GM12878 (cell line): ENCODE measurements around the gene SYNGR4. TPM values are rescaled to one million over a fixed set of nuclear protein-coding genes. Genes with fewer than 3 reads are reported as not detected.

Experiments
- BHLHE40 ChIP-seq, 2 experiments: fragments of 450-650 bp in 1 of 2; IDR thresholded peaks; 2 replicates each; pipeline ENCODE4 v1.6.1; 2011 to 2017; ENCODE audit warnings: low read depth in 2 of 2, borderline replicate concordance in 1 of 2, improper control_type of control experiment in 1 of 2, low read length in 1 of 2, mild to moderate bottlenecking in 1 of 2
- BMI1 ChIP-seq: fragments of 450-650 bp; IDR thresholded peaks from 2 replicates; pipeline ENCODE4 v1.6.1; 2016; ENCODE audit warnings: mild to moderate bottlenecking, moderate library complexity, borderline replicate concordance
- CREB1 ChIP-seq: IDR thresholded peaks from 2 replicates; pipeline ENCODE4 v1.6.1; 2012; ENCODE audit warnings: low read depth, mild to moderate bottlenecking, inconsistent platforms
- CREM ChIP-seq: IDR thresholded peaks from 2 replicates; pipeline ENCODE4 v1.6.1; 2014; ENCODE audit warnings: antibody characterized with exemption, low read depth
- EED ChIP-seq: sonication (generic); IDR thresholded peaks from 2 replicates; pipeline ENCODE4 v1.6.1; 2016; ENCODE audit warnings: antibody characterized with exemption, low read depth
- ETV6 ChIP-seq, 2 experiments: fragments of 450-650 bp in 1 of 2; IDR thresholded peaks in 1 of 2; conservative IDR thresholded peaks in 1 of 2; 2 replicates each; pipeline ENCODE4 v1.6.1; 2014; ENCODE audit warnings: antibody characterized with exemption in 1 of 2, borderline replicate concordance in 1 of 2, low read depth in 1 of 2, mild to moderate bottlenecking in 1 of 2, moderate library complexity in 1 of 2
- GATAD2B ChIP-seq: fragments of 450-650 bp; conservative IDR thresholded peaks from 2 replicates; pipeline ENCODE4 v1.6.1; 2017; ENCODE audit warnings: low read depth, mild to moderate bottlenecking, moderate library complexity
- KLF5 ChIP-seq: fragments of 450-650 bp; IDR thresholded peaks from 2 replicates; pipeline ENCODE4 v1.6.1; 2014; ENCODE audit warnings: mild to moderate bottlenecking; ENCODE audit not compliant: partially characterized antibody
- MEF2B ChIP-seq: fragments of 450-650 bp; IDR thresholded peaks from 2 replicates; pipeline ENCODE4 v1.6.1; 2018; ENCODE audit warnings: mild to moderate bottlenecking, moderate library complexity; ENCODE audit not compliant: partially characterized antibody, poor library complexity, severe bottlenecking
- MTA2 ChIP-seq: fragments of 450-650 bp; IDR thresholded peaks from 2 replicates; pipeline ENCODE4 v1.6.1; 2016; ENCODE audit warnings: low read depth, mild to moderate bottlenecking, moderate library complexity
- NFYA ChIP-seq: IDR thresholded peaks from 2 replicates; pipeline ENCODE4 v1.6.1; 2011; ENCODE audit warnings: low read depth, mild to moderate bottlenecking, low read length, improper control_type of control experiment, borderline replicate concordance
- NFYB ChIP-seq: IDR thresholded peaks from 2 replicates; pipeline ENCODE4 v1.6.1; 2011; ENCODE audit warnings: low read depth, mild to moderate bottlenecking, low read length, improper control_type of control experiment, moderate library complexity; ENCODE audit not compliant: insufficient read depth
- POLR2AphosphoS2 ChIP-seq: IDR thresholded peaks from 2 replicates; pipeline ENCODE4 v1.6.1; 2011; ENCODE audit warnings: low read depth, mild to moderate bottlenecking, low read length, improper control_type of control experiment, moderate library complexity
- RAD21 ChIP-seq: IDR thresholded peaks from 2 replicates; pipeline ENCODE4 v1.6.1; 2011; ENCODE audit warnings: mild to moderate bottlenecking, low read depth, low read length, moderate library complexity; ENCODE audit not compliant: insufficient read depth
- RUNX3 ChIP-seq: IDR thresholded peaks from 2 replicates; pipeline ENCODE4 v1.6.1; 2012; ENCODE audit warnings: low read length, inconsistent platforms
- SIN3A ChIP-seq: IDR thresholded peaks from 2 replicates; pipeline ENCODE4 v1.6.1; 2012; ENCODE audit warnings: low read depth, low read length, improper control_type of control experiment
- SMARCA5 ChIP-seq: fragments of 450-650 bp; IDR thresholded peaks from 2 replicates; pipeline ENCODE4 v1.6.1; 2017; ENCODE audit warnings: mild to moderate bottlenecking
- TBL1XR1 ChIP-seq: IDR thresholded peaks from 2 replicates; pipeline ENCODE4 v1.6.1; 2012; ENCODE audit warnings: low read depth, low read length, improper control_type of control experiment
- ZBED1 ChIP-seq: IDR thresholded peaks from 2 replicates; pipeline ENCODE4 v1.6.1; 2016; ENCODE audit warnings: borderline replicate concordance
- ZNF274 ChIP-seq: IDR thresholded peaks from one replicate; pipeline ENCODE4 v1.8.0; 2011; ENCODE audit not compliant: insufficient read length, insufficient read depth
- ZNF622 ChIP-seq: fragments of 450-650 bp; IDR thresholded peaks from 2 replicates; pipeline ENCODE4 v1.6.1; 2017; ENCODE audit warnings: mild to moderate bottlenecking, inconsistent platforms
- polyA plus RNA-seq, 11 experiments: library from polyadenylated mRNA; depleted of rRNA in 4 of 11; unstranded in 6 of 11; stranded (reverse) in 5 of 11; fragments of >200 nt; fragmentation: Nextera tagmentation in 4 of 11; fragmentation: Illumina TruSeq in 1 of 11; extraction: Ambion mirVana in 4 of 11; extraction: Trizol in 1 of 11; gene quantifications; 1 replicate in 1 of 11; 2 replicates in 10 of 11; pipeline versions ENCODE4 v1.2.1 to v1.2.3, GENCODE V29; 2011 to 2016; ENCODE audit warnings: inconsistent platforms in 2 of 11, missing spikeins in 2 of 11, low read depth in 1 of 11
- total RNA-seq, 4 experiments: library from RNA; depleted of rRNA in 3 of 4; stranded (reverse); fragments of >200 nt in 3 of 4; fragmentation: Illumina TruSeq in 1 of 4; extraction: Trizol in 1 of 4; gene quantifications; 2 replicates each; pipeline versions ENCODE4 v1.2.1 to v1.2.3, GENCODE V29; 2013 to 2021
- TF ChIP-seq, protein P1 (sequence below): fragments of 450-650 bp; IDR thresholded peaks from 2 replicates; pipeline ENCODE4 v1.6.1; 2017; ENCODE audit warnings: mild to moderate bottlenecking, low read depth, inconsistent platforms; ENCODE audit not compliant: poor library complexity, severe bottlenecking
- TF ChIP-seq, protein P2 (sequence below): fragments of 450-650 bp; IDR thresholded peaks from 2 replicates; pipeline ENCODE4 v1.6.1; 2016; ENCODE audit warnings: mild to moderate bottlenecking
- TF ChIP-seq, protein P3 (sequence below): fragments of 450-650 bp; formaldehyde crosslinking; IDR thresholded peaks from 2 replicates; pipeline ENCODE4 v1.4.0; 2020; ENCODE audit warnings: mild to moderate bottlenecking, moderate library complexity

Gene SYNGR4
- total and polyA plus RNA-seq, 10 of the 15 experiments (the other 5 are each of a cell fraction or from before 2014, with no cell fraction given): 0.08 to 0.72 (median 0.17) TPM; not detected in 6

DNA sequence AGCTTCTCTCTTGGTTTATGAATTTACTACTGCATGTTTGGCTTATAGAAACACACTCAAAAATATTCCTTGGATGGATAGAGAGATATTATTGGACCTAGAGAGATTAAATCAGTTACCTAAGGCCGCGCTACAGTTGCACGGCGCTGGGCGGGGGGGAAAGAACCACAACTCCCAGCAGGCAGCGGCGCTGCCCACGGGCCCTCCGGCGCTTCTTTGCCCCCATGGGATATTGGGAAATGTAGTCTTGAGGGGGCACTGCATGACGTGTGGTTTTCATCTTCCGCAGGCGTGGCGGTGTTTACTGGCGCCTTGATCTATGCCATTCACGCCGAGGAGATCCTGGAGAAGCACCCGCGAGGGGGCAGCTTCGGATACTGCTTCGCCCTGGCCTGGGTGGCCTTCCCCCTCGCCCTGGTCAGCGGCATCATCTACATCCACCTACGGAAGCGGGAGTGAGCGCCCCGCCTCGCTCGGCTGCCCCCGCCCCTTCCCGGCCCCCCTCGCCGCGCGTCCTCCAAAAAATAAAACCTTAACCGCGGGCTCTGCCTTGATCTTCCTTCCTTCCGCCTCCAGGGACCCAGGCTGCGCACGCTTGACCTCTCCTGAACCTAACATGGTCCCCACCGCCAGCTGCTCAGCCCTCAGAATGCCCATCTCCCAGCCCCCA is 34.0 kb upstream of the SYNGR4 start (continued):
- TF ChIP-seq, protein P1, sequence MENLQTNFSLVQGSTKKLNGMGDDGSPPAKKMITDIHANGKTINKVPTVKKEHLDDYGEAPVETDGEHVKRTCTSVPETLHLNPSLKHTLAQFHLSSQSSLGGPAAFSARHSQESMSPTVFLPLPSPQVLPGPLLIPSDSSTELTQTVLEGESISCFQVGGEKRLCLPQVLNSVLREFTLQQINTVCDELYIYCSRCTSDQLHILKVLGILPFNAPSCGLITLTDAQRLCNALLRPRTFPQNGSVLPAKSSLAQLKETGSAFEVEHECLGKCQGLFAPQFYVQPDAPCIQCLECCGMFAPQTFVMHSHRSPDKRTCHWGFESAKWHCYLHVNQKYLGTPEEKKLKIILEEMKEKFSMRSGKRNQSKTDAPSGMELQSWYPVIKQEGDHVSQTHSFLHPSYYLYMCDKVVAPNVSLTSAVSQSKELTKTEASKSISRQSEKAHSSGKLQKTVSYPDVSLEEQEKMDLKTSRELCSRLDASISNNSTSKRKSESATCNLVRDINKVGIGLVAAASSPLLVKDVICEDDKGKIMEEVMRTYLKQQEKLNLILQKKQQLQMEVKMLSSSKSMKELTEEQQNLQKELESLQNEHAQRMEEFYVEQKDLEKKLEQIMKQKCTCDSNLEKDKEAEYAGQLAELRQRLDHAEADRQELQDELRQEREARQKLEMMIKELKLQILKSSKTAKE: no peak
- TF ChIP-seq SMARCA5: no peak
- TF ChIP-seq, protein P2, sequence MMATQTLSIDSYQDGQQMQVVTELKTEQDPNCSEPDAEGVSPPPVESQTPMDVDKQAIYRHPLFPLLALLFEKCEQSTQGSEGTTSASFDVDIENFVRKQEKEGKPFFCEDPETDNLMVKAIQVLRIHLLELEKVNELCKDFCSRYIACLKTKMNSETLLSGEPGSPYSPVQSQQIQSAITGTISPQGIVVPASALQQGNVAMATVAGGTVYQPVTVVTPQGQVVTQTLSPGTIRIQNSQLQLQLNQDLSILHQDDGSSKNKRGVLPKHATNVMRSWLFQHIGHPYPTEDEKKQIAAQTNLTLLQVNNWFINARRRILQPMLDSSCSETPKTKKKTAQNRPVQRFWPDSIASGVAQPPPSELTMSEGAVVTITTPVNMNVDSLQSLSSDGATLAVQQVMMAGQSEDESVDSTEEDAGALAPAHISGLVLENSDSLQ: 0 out of 2 replicates have a peak, but pooled peaks have one; percentile 28
- TF ChIP-seq POLR2AphosphoS2: no peak
- TF ChIP-seq BHLHE40 (IDR thresholded peaks at IDR 0.05; ENCODE audit: borderline replicate concordance in 1 of 2, low read depth in 2 of 2, low read length in 1 of 2): peak; percentile 16 to 53; a peak in 1 of 4 replicates
- 0 out of 2 replicates have a peak, but pooled peaks have one; percentile 39 for TF ChIP-seq GATAD2B
- no peak for TF ChIP-seq RAD21
- TF ChIP-seq ZNF622: no peak
- no peak for TF ChIP-seq NFYA
- TF ChIP-seq NFYB: 0 out of 2 replicates have a peak, but pooled peaks have one; percentile 17
- no peak for TF ChIP-seq ETV6 (conservative IDR thresholded peaks at IDR 0.05 in 1 of 2, IDR thresholded peaks at IDR 0.05 in 1 of 2; ENCODE audit: borderline replicate concordance in 1 of 2, low read depth in 1 of 2)
- no peak for TF ChIP-seq EED
- no peak; the same call in 1 of the 2 replicates for TF ChIP-seq SIN3A
- peak; percentile 93 for TF ChIP-seq CREB1
- TF ChIP-seq, protein P3, sequence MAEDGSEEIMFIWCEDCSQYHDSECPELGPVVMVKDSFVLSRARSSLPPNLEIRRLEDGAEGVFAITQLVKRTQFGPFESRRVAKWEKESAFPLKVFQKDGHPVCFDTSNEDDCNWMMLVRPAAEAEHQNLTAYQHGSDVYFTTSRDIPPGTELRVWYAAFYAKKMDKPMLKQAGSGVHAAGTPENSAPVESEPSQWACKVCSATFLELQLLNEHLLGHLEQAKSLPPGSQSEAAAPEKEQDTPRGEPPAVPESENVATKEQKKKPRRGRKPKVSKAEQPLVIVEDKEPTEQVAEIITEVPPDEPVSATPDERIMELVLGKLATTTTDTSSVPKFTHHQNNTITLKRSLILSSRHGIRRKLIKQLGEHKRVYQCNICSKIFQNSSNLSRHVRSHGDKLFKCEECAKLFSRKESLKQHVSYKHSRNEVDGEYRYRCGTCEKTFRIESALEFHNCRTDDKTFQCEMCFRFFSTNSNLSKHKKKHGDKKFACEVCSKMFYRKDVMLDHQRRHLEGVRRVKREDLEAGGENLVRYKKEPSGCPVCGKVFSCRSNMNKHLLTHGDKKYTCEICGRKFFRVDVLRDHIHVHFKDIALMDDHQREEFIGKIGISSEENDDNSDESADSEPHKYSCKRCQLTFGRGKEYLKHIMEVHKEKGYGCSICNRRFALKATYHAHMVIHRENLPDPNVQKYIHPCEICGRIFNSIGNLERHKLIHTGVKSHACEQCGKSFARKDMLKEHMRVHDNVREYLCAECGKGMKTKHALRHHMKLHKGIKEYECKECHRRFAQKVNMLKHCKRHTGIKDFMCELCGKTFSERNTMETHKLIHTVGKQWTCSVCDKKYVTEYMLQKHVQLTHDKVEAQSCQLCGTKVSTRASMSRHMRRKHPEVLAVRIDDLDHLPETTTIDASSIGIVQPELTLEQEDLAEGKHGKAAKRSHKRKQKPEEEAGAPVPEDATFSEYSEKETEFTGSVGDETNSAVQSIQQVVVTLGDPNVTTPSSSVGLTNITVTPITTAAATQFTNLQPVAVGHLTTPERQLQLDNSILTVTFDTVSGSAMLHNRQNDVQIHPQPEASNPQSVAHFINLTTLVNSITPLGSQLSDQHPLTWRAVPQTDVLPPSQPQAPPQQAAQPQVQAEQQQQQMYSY (CRISPR knock-in tag): no peak
- TF ChIP-seq MEF2B: peak; percentile 25
- peak; percentile 89 for TF ChIP-seq RUNX3
- TF ChIP-seq ZBED1: no peak
- TF ChIP-seq KLF5: peak; percentile 48
- no peak for TF ChIP-seq BMI1
- TF ChIP-seq ZNF274: no peak
- TF ChIP-seq CREM: peak; percentile 95
- TF ChIP-seq TBL1XR1: peak; percentile 38; the same call in 1 of the 2 replicates
- no peak for TF ChIP-seq MTA2
